Omental fat pad (tissue), 4 donors: ENCODE data around the gene RAMAC. TPM values are rescaled to one million over a fixed set of nuclear protein-coding genes. Genes with fewer than 3 reads are reported as not detected.

Source experiments
- ATAC-seq: fragments of 150-250 bp; one replicate; pipeline ENCODE4 v1.9.1; 2016; ENCODE audit warnings: mild to moderate bottlenecking, moderate library complexity; ENCODE audit not compliant: low FRiP score
- DNase-seq: peaks from one replicate; pipeline ENCODE4 v3.0.0-alpha.2; 2019; ENCODE audit warnings: low spot score
- total RNA-seq, 4 donors: library from RNA; depleted of rRNA; stranded (reverse); fragments of >200 nt; gene quantifications; one replicate each; pipeline ENCODE4 v1.1.0, GENCODE V29; 2016
- TF ChIP-seq, protein P1 (sequence below), 3 donors: fragments of 450-650 bp; IDR thresholded peaks; one replicate each; pipeline ENCODE4 v1.5.1; 2016 to 2017; ENCODE audit warnings: antibody characterized with exemption in 3 of 3, mild to moderate bottlenecking in 3 of 3, moderate library complexity in 2 of 3

Gene RAMAC
- total RNA-seq, 4 donors from 2014 or later, result 12.3 to 19.9 (median 16.4) TPM

GRCh38 chr15:82944821-82945220, 41.2 kb upstream of the RAMAC start:
- TF ChIP-seq, protein P1, sequence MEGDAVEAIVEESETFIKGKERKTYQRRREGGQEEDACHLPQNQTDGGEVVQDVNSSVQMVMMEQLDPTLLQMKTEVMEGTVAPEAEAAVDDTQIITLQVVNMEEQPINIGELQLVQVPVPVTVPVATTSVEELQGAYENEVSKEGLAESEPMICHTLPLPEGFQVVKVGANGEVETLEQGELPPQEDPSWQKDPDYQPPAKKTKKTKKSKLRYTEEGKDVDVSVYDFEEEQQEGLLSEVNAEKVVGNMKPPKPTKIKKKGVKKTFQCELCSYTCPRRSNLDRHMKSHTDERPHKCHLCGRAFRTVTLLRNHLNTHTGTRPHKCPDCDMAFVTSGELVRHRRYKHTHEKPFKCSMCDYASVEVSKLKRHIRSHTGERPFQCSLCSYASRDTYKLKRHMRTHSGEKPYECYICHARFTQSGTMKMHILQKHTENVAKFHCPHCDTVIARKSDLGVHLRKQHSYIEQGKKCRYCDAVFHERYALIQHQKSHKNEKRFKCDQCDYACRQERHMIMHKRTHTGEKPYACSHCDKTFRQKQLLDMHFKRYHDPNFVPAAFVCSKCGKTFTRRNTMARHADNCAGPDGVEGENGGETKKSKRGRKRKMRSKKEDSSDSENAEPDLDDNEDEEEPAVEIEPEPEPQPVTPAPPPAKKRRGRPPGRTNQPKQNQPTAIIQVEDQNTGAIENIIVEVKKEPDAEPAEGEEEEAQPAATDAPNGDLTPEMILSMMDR (IDR thresholded peaks at IDR 0.05), result no peak
- no peak for DNase-seq
- ATAC-seq, result no peak

DNA sequence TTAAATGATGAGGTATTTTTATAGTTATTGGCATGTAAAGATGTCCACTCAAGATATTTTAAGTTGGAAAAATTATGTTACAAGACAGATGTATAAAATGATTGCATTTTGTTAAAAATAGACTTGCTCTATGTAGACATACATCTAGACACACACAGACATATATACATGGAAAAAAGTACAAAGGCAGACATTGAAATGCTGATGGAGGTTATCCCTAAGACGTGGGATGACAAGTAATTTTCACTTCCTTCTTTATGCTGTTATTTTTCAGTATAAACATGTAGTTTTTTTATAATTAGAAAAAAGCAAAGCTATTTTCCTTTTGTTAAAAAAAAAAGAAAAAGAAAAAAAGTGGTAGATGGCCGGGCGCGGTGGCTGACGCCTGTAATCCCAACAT, 40.7 kb upstream of the RAMAC start:
- ATAC-seq, result no peak
- DNase-seq, result no peak
- TF ChIP-seq, protein P1 (IDR thresholded peaks at IDR 0.05), result no peak

DNA sequence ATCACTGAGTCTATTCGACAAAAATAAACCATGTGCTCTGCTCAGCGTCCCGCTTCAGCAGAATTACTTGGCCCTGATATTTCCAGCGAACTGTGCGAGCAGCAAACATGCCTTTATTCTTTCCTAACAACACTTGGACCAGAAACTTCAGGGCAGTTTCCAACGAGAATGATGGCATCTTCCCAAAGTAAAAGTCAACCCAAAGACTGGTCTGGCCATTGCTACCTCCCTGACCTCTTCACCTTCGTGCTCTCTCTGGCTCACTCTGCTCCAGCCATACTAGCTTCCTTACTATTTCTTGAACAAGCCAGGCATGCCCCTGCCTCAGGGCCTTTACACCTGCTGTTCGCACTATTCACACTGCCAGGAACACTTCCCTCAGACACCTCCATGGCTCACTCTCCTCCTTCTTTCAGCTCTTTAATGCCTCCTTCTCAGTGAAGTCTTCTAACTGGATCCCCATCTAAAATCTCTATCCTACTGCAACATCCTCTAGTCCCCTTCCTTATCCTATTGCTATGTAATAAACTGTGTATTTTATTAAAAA, 39.8 kb upstream of the RAMAC start:
- TF ChIP-seq, protein P1 (IDR thresholded peaks at IDR 0.05), result no peak
- DNase-seq (no peak), ATAC-seq (no peak)

DNA sequence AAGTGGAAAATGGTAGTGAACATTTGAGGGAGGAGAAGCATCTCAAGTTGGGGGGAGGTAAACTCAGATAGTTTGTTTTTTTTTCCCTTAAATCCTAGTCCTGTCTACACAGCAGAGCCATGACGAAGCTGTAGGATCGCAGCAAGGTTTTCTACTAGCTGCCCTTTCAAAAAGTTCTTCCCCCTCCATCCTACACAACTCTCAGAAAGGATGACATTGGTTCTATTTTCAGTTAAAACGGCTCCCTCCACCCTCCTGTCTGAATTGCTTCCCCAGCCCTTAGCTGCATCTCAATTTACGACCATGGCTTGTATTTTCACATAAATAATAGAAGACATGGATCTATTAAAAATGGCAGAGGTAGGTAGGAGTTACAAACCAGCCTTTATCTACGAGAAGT, 35.7 kb upstream of the RAMAC start:
- no peak for DNase-seq

DNA sequence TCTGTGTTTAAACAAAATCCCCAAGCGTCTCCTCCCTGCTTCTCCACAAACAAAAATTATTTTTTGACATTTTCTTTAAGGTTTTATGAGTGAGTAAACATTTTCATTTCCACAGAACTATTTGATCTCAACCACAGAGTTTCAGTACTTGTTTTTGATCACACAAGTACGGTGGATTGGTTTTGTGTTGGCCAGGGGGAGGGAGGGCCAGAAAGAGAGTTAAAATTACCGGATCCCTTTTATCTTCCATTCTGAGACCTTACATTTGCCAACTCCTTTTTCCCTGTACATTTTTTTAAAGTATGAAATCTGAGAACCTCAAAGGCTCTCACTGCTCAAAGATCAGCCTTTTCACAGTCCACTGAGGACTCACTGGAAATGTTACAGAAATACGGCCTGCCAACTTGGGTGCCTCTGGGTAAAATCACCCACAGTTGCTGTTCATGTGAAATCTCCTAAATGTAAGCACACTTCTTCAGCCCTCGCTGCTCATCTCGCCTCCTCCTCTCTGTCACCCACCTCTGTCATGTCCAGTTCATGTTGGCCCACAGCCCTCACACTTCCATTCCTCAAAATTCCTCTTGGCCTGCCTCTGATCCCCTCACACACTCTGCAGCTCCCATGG, 35.2 kb upstream of the RAMAC start:
- DNase-seq (no peak), ATAC-seq (no peak)
- TF ChIP-seq, protein P1 (IDR thresholded peaks at IDR 0.05), result no peak

More for the DNA sequence above, 35.7 kb upstream of the RAMAC start:
- no peak for ATAC-seq
- TF ChIP-seq, protein P1 (IDR thresholded peaks at IDR 0.05), result no peak

GRCh38 chr15:82951472-82952157, 34.4 kb upstream of the RAMAC start:
- DNase-seq, result no peak
- ATAC-seq, result no peak
- TF ChIP-seq, protein P1 (IDR thresholded peaks at IDR 0.05), result no peak
